KOPT-K1 (cell line): Measurements from ENCODE around the gene OR2V2.
"Not testable (repeated sequence)": the region's sequence is repeated elsewhere in the genome, so short reads cannot be mapped to it uniquely, and the experiment has no call there.

Experiments used
- H3K27ac ChIP-seq: fragments of 200-600 bp; sonication (generic); 2 replicates; pipeline ENCODE4 v1.5.1; 2016; ENCODE audit warnings: antibody characterized with exemption, mild to moderate bottlenecking, low read depth, low read length; ENCODE audit not compliant: poor library complexity, severe bottlenecking
- H3K36me3 ChIP-seq: fragments of 200-600 bp; sonication (generic); 2 replicates; pipeline ENCODE4 v1.5.1; 2017; ENCODE audit warnings: antibody characterized with exemption, mild to moderate bottlenecking, low read length, moderate library complexity; ENCODE audit not compliant: insufficient read depth
- H3K9me3 ChIP-seq: fragments of 200-600 bp; sonication (generic); 2 replicates; pipeline ENCODE4 v1.5.1; 2017; ENCODE audit warnings: antibody characterized with exemption, low read length, mild to moderate bottlenecking; ENCODE audit not compliant: insufficient read depth, poor library complexity, severe bottlenecking

OR2V2 gene

DNA sequence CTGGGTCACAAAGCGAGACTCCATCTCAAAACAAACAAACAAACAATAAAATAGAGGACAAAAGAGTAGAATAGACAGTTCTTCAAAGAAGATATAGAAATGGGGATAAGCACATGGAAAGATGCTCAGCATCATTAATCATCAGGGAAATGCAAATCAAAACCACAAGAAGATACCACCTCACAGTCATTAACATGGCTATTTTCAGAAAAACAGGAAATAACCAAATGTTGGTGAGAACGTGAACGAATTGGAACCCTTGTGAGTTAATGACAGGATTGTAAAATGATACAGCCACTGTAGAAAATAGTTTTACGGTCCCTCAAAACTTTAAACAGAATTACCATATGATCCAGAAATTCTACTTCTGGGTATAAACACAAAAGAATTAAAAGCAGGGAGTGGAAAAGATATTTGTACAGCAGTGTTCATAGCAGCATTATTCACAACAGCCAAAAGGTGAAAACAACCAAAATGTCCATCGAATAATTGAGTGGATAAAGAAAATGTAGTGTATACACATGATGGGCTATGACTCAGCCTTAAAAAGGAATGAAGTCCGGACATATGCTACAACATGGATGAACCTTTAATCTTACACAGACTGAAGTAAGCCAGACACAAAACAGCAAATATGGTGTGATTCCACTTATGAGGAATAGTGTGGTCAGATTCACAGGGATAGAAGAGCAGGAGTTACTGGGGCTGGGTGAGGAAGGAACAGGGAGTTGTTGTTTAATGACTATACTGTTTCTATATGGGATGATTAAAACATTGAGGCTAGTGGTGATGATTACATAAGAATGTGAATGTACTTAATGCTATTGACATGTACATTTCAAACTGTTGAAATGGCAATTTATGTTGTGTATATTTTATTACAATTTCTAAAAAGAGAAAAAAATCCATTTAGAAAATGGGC, 19.7 kb downstream of the OR2V2 start:
- H3K36me3 ChIP-seq, result no peaks in the 10 kb centered on the region
- H3K9me3 ChIP-seq, result no peaks in the 10 kb centered on the region
- no peak overlapping the region for H3K27ac ChIP-seq

DNA sequence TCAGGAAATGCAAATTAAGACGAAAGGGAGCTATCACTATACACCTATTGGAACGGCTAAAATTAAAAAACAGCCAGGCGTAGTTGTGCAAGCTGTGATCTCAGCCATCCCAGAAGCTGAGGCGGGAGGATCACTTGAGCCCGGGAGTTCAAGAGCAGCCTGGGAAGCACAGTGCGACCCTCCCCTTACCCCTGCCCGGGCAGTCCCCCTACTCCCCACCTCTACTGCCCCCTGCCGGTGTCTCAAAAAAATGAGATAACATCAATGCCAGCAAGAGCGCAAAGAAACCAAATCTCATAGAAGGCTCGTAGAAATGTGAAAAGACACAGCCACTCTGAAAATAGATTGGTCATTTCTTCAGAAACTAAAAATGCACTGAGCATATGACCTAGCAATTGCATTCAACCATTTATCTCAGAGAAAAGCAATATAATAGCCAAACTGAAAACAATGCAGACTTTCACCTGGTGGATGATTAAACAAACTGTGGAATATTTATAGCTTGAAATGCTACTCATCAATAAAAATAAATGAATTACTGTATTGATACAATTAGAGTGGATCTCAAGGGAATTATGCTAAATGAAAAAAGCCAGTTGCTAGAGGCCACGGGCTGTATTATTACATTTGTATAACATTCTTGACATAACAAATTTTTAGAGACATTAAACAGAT, 20.6 kb downstream of the OR2V2 start:
- Histone ChIP-seq H3K9me3 (no peaks in the 10 kb centered on the region), H3K36me3 (no peaks in the 10 kb centered on the region), H3K27ac (no peak overlapping the region)

DNA sequence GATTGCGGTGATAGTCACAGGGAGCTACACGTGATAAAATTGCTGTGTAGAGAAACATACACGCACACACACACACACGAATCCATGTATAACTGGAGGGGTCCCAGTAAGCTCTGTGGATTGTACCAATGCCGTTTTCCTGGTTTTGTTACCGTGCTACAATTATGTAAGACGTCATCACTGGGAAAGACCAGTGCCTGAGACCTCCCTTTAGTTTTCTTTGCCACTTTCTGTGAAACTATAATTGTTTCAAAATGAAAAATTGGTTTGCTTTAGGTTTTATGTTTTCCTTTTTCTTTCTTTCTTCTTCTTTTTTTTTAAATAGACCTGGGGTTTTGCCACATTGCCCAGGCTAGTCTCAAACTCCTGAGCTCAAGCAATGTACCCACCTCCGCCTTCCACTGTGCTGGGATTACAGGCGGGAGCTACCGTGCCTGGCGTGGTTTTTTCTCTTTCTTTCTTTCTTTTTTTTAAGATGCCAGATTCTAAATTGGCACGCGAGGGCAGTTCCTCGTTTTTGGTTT, 21.3 kb downstream of the OR2V2 start:
- no peak overlapping the region for H3K27ac ChIP-seq
- no peaks in the 10 kb centered on the region for H3K9me3 ChIP-seq
- no peaks in the 10 kb centered on the region for H3K36me3 ChIP-seq

DNA sequence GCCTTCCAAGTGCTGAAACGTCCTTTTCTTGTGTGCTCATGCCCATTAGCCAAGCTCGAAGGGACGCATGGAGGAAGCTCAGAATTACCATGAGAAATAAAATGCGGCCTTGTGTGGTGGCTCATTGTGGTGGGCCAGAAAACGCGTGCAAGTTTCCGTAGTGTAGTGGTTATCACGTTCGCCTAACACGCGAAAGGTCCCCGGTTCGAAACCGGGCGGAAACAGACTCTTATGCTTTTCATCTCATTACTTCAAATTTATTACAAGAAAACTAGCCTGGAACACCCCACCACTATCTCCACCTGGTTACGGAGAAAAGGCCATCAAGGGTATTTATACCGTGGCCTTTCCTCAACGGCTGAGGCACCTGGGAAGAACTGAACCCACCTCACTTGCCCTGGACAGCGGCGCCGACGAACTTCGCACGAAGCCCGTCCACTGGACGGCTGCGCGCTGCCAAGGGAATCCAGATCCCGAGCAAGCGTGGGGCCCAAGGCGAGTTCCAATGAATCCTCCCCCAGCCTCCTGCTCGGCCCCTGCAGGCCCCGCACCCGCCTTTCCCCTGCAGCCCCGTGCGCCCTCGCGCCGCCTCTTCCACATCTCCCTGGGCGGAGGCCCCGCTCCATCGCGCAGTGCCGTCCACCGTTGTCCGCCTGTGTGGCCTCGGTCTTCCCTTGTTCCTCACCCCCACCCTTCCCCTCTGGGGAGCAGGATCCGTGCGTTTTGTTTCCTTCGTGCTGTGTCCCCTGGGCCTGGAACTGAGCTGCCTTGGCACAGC, 22.3 kb downstream of the OR2V2 start:
- not testable (repeated sequence) for H3K27ac ChIP-seq, H3K9me3 ChIP-seq, H3K36me3 ChIP-seq

DNA sequence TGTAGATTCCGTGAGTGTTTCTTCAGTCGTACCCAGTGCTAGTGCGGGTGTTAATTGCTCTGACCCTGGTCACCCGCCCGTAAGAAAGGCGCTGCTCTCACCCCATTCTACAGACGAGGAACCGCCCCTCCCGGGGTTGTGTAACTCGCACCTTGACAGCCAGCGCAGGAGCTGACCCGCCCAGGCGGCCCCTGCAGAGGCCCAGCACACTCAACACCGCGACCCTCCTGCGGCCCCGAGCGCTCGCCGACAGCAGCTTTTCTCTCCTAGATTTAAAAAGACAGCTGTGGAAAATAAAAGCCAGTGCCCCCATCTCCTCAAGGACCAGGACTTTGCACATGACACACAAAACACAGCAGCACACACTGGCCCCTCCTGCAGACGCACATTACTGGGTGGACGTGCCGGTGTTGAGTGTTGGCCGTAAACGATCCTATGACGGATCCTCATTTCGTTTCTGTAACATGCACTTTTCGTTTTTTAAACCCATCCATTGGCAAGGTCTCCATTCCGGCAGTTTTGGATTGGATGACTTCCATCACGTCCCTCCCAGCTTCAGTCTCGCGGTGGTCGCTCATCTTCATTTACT, 22.9 kb downstream of the OR2V2 start:
- Histone ChIP-seq H3K36me3 (no peaks in the 10 kb centered on the region), H3K9me3 (no peaks in the 10 kb centered on the region), H3K27ac (no peak overlapping the region)

DNA sequence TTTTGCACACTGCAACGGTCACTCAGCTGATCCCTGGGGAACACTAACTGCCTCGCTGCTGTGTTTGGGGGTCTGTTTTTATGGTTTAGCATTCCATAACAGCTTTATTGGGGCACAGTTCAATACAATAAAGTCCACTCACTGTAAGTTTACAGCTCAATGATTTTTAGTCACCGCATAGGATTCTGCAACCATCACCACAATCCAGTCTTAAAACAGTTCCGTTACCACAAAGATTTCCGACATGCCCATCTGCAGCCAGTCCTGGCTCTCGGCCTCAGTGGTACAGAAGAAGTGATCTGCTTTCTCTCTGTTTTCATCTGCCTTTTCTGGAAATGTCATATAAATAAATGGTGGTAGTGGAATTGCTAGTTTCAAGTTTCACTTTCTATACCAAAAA, 23.6 kb downstream of the OR2V2 start:
- H3K27ac ChIP-seq, result no peak overlapping the region
- H3K36me3 ChIP-seq, result no peaks in the 10 kb centered on the region
- no peaks in the 10 kb centered on the region for H3K9me3 ChIP-seq

DNA sequence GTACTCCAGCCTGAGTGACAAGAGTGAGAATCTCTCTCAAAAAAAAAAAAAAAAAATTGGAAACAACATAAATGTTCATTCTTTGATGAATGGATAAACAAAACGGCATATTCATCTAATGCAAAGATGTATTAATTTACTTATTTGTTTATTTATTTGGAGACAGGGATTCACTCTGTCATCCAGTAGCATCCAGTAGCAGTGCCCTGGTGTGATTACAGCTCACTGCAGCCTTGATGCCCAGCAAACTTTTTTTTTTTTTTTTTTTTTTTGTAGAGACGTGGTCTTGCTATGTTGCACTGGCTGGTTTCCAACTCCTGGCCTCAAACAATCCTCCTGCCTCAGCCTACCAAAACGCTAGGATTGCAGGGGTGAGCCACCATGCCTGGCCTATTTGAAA, 24.4 kb downstream of the OR2V2 start:
- Histone ChIP-seq H3K36me3 (no peaks in the 10 kb centered on the region), H3K9me3 (no peaks in the 10 kb centered on the region)

DNA sequence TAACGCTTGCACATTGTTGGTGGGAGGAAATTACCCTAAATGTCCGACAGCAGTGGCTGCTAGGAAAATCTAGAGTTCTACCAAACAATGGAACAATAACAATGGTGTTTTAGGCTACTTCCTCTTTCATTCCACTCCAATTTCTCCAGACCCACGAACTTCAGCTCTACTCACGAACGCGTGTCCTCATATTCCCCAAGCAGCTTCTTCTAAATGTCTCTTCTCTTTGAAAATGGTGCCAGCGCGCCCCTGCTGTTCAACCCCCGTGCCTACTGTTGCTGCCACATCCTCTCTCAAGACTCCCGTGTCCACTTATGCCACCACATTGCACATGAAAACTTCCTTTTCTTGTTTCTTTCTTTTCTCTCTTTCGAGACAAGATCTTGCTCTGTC, 25.6 kb downstream of the OR2V2 start:
- peak overlapping the region; percentile 68 for H3K27ac ChIP-seq

More for the DNA sequence above, 24.4 kb downstream of the OR2V2 start:
- no peak overlapping the region for H3K27ac ChIP-seq

DNA sequence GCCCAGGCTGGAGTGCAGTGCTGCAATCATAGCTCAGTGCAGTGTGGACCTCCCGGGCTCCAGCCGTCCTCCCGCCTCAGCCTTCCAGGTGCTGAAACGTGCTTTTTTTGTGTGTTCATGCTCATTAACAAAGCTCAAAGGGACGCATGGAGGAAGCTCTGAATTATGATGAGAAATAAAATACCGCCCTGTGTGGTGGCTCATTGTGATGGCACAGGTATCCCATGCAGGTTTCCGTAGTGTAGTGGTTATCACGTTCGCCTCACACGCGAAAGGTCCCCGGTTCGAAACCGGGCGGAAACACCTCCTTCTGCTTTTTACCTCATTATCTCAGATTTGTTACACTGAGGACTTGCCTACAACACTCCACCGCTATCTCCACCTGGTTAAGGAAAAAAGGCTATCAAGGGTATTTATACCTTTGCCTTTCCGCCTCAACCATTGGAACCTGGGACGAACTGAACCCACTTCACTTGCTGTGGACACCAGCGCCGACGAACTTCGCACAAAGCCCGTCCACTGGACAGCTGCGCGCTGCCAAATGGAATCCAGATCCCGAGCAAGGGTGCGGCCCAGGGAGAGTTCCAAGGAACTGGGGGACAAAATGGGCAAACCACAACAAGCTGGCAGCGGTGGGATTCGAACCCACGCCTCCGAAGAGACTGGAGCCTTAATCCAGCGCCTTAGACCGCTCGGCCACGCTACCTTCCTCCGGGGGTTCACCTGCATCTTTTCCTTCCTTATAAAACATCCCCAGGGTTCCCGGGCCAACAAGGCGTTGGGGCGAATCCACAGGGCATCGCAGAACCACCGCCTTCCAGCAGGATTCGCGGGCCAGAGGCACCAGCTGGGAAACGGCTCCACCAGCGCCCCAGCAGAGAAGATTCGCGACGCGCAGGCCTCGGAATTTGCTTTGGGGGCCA, 26.3 kb downstream of the OR2V2 start:
- Histone ChIP-seq H3K9me3 (no peaks in the 10 kb centered on the region), H3K27ac (peak overlapping the region; percentile 68), H3K36me3 (no peaks in the 10 kb centered on the region)

More for the DNA sequence above, 25.6 kb downstream of the OR2V2 start:
- H3K36me3 ChIP-seq, result no peaks in the 10 kb centered on the region
- H3K9me3 ChIP-seq, result no peaks in the 10 kb centered on the region

DNA sequence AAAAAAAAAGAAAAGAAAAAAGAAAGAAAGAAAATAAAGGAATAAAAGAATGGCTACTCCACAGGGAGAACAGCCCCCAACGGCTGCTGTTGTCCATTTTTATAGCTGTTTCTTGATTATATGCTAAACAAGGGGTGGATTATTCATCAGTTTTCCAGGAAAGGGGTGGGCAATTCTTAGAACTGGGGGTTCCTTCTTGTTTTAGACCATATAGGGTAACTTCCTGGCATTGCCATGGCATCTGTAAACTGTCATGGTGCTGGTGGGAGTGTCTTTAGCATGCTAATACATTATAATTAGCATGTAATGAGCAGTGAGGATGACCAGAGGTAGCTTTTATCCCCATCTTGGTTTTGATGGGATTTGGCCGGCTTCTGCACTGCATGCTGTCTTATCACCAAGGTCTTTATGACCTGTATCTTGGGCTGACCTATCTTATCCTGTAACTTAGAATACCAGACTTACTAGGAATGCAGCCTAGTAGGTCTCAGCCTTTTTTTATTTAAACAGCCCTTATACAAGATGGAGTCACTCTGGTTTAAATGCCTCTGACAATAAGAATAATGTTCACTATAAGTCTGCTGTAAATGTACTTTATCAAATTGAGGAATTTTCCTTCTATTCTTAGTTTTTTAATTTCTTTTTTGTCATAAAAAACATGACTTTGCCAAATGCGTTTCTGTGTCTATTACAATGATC, 29.0 kb downstream of the OR2V2 start:
- Histone ChIP-seq H3K36me3 (no peaks in the 10 kb centered on the region), H3K27ac (no peak overlapping the region), H3K9me3 (no peaks in the 10 kb centered on the region)

DNA sequence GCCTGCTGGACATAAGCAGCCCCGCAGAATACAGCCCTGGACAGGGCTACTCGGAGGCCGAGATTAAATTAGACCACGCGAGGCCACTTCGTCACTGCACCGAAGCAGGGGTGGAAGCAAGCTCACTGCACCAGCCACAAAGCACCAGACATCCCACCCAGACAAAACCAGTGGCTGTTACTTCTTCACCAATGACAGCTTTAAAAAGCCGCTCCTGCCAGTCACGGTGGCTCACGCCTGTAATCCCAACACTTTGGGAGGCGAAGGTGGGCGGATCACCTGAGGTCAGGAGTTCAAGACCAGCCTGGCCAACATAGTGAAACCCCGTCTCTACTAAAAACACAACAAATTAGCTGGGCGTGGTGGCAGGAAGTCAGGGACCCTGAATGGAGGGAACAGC, 30.2 kb downstream of the OR2V2 start:
- not testable (repeated sequence) for H3K36me3 ChIP-seq, H3K27ac ChIP-seq, H3K9me3 ChIP-seq

DNA sequence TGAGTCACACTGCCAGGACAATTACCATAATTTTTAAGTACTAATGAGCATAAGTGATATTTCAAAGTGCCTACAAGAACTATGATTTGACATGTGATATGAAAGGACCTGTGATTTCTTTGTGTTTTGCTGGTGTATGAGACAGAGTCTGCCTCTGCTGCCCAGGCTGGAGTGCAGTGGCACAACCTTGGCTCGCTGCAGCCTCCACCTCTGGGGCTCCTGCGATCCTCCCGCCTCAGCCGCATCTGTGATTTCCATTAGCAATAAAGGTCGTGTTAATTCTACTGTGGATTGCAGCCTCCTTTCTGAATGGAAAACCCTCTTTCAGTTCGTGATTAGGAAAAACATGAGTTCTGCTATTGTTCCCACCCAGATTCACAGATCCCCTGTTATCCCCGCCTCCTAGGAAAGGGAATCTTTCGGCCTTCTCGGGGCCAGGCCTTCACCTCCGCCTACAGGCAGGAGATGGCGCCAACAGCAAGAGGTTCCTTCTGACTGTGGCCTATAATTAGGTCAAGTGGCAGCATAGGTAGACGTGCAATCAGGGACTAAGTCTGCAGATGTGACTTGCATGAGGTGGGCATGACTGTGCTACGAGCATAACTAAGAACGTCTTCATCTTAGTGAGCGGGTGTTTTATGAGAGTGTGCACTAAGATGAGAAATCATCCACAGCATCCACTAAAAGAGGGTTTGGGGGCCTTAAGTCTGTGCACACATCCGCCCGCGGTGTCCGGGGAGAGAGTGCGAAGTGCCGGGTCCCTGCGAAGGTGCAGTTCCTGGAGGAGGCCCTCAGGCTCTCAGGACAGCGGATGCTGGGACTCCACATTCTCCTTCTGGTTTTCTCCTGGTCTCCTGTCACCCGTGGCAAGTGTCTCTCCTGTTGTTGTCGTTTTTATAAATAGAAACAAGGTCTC, 34.5 kb downstream of the OR2V2 start:
- Histone ChIP-seq H3K9me3 (no peaks in the 10 kb centered on the region), H3K27ac (no peak overlapping the region), H3K36me3 (no peaks in the 10 kb centered on the region)

DNA sequence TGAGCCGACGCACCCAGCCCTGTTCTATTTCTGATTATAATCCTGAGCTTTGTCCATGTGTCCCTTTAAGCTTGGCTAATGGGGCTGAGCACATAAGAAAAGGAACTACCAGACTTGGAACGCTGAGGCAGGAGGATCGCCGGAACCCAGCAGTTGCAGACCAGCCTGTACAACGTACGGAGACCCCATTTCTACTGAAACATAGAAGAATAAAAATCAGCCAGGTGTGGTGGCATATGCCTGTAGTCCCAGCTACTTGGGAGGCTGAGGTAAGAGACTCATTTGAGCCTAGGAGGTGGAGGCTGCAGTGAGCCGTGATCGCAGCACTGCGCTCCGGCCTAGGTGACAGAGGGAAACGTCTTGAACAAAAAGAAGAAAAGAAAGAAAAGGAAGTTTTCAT, 35.3 kb downstream of the OR2V2 start:
- H3K36me3 ChIP-seq, result no peaks in the 10 kb centered on the region
- H3K27ac ChIP-seq, result no peak overlapping the region
- no peaks in the 10 kb centered on the region for H3K9me3 ChIP-seq
